HG03354 (cell line): ENCODE results near the gene CDCA3.

ENCODE experiments used
- ATAC-seq: cut with Tn5 transposase; IDR thresholded peaks from one replicate; pipeline ENCODE4 v1.9.1; 2021; ENCODE audit warnings: mild to moderate bottlenecking; ENCODE audit not compliant: unreplicated experiment, poor library complexity, severe bottlenecking

Gene CDCA3

DNA sequence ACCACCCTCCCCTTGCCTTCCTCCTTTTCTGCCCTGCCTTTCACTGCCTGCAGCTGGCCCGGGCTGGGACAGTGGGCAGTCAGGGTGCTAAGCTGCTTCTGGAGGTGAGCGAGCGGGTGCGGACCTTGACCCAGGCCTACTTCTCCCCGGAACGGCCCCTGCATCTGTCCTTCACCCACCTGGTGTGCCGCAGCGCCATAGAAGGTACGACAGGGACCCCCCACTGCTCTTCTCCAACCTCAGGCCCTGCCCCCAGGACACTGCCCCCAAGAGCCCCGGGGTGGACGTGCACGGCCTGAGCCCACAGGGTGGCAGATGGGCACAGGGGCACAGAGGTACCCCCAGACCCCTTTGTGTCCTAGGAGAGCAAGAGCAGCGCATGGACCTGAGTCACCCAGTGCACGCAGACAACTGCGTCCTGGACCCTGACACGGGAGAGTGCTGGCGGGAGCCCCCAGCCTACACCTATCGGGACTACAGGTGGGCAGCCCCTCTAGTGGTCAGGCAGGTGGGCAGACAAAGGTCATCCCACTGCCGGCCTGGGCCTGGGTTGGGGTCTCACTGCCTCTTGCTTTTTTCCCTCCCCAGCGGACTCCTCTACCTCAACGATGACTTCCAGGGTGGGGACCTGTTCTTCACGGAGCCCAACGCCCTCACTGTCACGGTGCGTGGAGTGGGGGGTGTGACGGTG, 13.6 kb downstream of the CDCA3 start:
- no peak for ATAC-seq

DNA sequence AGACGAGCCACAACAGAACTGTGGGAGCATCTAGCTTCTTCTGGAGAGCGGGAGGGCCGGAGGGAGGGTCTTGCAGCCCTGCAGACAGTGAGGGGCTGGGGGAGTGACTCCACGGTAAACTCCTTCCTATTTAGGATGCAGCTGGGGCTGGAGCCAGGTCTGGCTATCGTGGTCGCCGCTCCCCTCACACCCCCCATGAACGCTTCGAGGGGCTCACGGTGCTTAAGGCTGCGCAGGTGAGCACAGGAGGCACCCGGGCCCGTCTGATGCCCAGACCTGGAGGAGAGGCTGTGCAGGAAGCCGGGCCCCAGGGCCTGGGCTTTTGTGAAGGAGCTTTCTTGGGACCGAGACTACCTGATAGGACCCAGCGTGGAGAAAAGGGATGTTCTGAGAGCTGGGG, 14.2 kb downstream of the CDCA3 start:
- no peak for ATAC-seq

GRCh38 chr12:6834873-6835272, 16.2 kb downstream of the CDCA3 start:
- ATAC-seq, result no peak

DNA sequence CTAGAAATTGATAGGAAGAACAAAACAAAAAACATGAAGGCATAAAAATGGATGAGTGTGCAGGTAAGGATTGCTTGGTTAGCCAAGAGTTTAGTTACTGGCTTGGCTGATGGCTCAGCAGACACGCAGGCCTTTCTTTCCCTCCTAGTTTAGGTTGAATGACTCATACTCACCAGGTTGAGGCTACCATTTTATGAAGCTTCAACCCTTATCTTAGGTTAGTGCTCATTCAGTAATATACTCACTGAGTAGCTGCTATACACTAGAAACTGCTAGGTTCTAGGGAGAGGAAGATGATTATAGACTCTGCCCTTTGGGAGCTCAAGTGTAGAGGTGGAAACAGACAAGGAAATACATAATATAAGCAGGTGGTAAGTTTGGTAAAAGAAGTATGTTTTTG, 16.8 kb downstream of the CDCA3 start:
- no peak for ATAC-seq

DNA sequence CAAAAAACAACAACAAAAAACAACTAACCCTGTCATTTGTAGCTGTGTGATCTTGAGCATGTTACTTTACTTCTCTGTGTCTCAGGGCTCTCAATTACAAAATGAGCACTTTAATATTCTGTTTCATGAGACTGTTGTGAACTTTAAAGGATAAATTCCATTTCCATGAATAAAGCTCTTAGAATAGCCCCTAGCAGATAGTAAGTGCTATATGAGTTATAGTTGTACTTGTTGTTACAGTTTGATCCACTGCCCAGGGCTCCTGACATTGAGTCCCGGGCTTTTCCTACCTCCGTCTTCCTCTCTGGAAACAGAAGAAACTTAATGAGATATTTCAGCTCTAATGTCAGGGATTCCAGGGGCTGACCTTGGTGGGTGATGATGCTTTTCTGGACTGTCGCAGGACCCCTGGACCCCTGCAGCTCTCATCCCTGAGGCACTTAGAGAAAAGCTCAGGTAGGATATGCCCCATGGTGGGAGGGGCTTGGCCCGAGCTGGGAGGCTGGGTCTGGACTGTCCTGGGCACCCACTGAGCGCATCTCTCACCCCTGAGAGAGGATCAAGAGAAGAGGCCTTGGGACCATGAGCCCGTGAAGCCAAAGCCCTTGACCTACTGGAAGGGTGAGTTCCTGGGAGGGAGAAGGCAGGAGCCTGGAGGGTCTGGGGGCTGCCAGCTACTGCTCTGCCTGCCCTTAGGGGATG, 17.7 kb downstream of the CDCA3 start:
- ATAC-seq, result no peak

DNA sequence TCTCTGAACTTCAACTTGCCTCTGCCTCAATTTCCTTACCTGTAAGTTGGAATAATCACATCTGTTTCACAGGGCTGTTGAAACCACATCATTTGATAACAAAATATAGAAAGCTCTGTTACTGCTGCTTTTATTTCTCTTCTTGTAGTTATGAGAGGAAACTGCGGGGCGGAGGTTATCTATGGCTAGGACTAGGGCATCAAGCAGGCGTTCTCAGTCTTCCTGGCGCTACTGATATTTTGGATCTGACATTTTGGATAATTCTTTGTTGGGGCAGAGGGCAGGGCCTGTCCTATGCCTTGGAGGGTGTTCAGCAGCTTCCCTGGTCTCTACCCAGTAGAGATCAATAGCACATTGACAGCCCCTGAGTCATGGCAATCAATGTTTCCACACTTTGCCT, 19.0 kb downstream of the CDCA3 start:
- ATAC-seq, result no peak

DNA sequence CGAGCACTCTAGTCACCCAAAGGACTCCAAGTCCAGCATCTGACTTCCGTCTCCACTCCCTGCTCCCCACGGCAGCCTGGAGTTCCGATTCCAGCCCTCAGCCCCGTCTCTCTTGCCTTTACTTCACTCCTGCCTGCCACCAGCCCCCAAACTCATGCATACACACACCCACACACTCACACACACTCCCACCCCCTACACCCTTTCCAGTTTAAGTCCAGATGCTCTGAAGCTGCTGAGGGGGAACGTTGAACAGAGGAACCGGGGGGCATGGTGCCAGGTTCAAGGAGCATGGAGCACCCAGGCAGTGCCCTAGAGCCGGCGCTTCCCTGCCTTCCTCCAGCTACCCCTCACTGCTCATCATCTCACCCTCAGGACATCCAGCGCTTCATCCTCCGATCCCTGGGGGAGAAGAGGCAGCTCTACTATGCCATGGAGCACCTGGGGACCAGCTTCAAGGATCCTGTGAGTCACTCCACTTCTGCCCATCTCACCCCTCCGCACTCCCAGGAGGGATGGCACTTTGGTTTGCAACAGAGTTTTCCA, 19.6 kb downstream of the CDCA3 start:
- no peak for ATAC-seq

DNA sequence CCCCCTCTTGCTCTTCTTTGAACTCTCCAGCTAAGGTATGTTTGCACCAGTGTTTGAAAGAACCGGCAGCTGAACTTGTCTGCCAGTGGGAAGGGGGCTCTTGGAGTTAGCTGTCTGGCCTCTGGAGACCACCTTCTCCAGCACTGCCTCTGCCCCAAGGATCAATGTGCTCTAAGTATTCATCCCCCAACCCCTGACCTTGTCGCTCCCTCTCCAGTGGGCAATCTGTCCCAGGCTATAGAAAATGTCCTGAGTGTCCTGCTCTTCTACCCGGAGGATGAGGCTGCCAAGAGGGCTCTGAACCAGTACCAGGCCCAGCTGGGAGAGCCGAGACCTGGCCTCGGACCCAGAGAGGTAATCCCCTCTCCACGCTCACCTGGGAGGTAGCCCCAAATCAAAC, 20.1 kb downstream of the CDCA3 start:
- no peak for ATAC-seq

DNA sequence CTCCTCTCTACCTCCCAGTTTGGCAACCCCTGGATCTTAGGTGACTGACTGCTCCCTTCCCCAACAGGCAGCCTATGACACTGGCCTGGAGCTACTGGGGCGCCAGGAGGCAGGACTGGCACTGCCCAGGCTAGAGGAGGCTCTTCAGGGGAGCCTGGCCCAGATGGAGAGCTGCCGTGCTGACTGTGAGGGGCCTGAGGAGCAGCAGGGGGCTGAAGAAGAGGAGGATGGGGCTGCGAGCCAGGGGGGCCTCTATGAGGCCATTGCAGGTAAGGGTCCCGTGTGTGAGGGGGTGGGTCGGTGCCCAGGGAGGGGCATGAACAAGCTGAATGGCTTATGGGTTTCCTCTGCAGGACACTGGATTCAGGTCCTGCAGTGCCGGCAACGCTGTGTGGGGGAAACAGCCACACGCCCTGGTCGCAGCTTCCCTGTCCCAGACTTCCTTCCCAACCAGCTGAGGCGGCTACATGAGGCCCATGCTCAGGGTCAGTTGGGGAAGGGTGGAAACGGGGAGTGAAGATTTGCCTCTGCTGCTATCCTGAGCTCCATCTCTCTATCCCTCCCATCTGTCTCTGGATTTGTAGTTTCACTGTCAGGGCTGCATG, 20.7 kb downstream of the CDCA3 start:
- ATAC-seq, result no peak

DNA sequence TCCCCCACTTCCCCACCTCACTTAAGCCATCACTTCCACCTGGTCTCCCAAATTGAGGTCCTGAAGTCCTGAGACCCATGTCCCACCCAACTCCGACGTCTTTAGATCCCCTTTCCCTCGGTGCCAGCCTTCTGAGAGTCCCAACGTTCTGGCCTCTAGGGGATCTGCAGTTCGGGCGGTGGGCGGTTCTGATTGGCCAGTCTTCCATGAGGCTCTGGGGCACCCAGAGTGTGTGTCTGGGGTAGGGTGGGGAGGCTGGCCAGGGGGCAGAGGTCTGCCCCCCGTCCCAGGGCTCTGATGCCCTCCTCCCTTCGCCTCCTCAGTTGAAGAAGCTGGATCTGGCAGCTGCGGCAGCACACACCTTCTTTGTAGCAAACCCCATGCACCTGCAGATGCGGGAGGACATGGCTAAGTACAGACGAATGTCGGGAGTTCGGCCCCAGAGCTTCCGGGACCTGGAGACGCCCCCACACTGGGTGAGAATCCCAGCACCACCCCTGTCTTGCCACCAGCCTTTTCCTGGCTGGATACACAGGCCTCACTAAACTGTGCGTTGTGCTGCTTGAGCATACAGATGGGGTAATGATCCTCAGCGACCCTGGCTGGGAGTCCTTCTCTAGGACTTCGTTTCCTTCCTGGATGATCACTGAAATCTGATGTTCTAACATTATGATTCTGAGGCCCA, 21.4 kb downstream of the CDCA3 start:
- no peak for ATAC-seq

DNA sequence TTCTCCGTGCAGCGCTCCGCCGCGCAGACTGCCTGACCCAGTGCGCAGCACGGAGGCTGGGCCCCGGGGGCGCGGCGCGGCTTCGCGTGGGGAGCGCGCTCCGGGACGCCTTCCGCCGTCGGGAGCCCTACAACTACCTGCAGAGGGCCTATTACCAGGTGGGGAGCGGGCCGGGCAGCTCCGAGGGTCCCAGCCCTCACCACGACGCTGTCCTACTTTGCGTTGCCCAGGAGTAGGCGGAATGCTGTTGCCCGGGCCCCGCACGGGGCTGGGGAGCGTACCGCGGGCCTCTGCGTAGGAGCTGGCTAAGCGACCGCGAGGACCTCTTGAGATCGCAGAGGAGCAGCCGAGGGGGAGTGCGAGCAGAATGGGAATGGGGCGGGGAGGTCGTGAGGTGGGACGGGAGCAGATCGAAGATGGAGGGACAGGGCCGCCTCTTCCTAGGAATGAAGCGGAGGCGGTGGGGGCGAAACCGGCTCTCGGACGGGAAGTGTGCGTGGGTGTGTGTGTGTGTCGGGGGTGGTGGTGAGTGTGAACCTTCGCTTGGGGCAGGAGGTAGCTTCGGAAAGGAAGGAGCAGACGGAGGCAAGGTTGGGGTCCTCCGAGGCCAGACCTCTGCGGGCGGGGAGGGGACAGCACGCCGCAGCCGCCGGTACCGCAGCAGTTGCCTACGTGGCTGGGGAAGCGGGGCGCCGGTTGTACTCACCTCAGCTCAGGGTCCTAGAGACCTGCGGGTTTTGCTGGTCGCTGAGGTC, 22.1 kb downstream of the CDCA3 start:
- ATAC-seq, result no peak

DNA sequence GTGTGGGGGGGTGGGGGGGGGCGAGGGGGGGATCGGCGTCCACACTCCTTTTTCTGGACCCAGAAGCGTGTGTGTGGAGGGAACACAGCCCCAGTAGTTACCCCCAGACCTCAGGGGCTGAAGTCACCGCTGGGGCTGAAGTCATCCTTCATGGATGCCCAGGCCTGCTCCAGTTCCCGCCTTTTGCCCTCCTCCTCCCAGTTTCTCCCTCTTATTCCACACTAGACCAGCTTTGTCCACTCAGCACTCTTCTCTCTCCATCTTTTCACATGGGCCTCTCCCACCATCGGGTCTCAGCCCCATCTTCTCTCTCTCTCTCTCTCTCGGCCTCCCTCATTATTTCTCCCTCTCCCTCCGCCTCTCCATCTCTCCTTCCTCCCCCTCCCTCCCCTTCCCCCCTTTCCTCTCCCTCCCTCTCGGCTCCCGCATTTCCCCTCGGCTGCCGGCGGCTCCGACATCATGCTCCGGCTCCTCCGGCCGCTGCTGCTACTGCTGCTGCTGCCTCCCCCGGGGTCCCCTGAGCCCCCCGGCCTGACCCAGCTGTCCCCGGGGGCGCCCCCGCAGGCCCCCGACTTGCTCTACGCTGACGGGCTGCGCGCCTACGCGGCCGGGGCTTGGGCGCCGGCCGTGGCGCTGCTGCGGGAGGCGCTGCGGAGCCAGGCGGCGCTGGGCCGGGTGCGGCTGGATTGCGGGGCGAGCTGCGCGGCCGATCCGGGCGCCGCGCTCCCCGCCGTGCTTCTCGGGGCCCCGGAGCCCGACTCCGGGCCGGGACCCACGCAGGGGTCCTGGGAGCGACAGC, 22.9 kb downstream of the CDCA3 start, which contains the start of gene P3H3:
Gene P3H3 (plus strand): TSS at position 426 of the 799 bp plus-strand sequence. CDS start 34 bp downstream, at position 460.
- ATAC-seq, result no peak

DNA sequence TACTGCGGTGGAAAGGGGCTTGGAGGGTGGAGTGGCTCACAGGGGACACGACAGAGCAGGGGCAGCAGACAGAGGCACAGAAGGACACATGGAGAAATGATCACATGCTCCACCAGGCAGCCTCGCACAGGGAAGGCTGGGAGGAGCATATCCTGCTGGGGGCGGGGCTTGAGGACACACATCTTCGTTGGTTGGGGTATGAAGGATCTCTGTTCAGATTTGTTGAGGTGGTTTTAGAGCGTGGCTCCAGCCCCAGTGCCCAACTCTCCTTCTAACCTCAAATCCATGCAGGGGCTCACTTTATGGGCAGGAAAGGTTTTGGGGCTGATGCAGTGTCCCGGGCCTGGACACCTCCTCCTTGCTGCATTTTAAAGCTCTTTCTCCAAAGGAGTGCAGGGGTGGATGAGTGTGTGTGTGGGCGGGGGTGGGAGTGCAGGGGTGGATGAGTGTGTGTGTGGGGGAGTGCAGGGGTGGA, 23.6 kb downstream of the CDCA3 start:
- ATAC-seq, result no peak

DNA sequence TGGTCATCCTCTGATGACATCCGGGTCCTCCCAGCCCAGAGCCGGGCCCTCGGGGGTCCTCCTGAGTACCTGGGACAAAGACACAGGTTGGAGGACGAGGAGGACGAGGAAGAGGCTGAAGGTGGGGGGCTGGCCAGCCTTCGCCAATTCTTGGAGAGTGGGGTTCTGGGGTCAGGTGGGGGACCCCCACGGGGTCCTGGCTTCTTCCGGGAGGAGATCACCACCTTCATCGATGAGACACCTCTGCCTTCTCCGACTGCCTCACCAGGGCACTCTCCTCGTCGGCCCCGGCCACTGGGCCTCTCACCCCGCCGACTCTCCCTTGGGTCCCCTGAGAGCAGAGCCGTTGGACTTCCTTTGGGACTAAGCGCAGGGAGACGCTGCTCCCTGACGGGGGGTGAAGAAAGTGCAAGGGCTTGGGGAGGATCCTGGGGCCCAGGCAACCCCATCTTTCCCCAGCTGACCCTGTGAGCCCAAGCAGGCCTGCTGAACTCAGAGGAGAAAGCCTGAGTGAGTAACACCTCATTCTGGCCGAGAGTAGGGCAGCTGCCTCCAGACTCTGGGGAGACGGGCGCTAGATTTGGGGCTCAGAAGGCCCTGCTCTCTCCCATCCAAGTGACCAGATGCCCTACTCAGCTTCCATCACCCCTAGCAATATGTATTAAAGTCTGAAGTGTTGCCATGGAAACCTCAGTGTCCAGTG, 24.2 kb downstream of the CDCA3 start:
- ATAC-seq, result no peak

DNA sequence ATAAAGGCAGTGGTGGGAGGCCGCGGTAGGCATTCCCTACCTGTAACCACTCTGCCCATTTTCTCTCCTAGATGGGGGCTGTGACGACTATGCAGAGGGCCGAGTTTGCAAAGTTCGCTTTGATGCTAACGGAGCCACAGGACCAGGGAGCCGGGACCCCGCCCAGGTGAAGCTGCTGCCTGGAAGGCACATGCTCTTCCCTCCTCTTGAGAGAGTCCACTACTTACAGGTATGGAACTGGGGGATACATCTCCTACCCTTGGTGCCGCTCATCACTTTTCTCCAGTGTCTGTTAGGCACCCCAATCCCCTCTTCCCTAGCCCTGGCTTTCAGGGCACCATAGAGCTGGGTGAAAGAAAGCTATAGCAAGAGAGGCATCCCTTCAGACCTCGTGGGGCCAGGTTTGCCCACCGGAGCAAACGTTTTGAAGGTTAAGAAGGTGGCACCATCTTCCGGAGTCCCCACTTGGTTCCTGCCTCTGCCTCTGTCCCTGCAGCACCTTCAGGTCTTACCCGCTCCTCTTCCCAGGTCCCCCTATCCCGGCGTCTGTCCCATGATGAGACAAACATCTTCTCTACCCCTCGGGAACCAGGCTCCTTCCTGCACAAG, 24.9 kb downstream of the CDCA3 start:
- no peak for ATAC-seq

- peak; percentile 45 for ATAC-seq
Measured at GRCh38 chr12:6825398-6826124, 25.5 kb downstream of the CDCA3 start.

DNA sequence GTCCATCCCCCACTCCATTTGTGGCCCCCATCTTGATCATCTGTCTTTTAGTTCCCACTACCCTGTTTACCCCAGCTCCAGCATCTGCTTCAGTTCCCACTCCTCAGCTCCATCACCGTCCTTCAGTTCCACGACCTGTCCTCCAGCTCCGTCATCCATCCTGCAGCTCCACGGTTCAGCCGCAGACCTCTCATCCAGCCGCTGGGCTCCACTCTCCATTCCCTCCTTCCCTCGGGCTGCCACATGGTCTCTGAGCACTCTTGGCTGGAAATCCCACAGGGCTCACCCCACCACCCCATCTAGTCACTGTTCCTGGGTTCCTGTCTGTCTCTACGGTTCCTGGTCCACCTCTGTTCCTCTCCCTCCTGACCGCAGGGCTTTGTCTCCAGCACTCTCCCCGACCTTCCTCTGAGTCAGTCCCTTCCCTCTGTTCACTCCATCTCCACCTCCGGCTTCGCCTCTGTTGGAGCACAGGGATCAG, 26.1 kb downstream of the CDCA3 start:
- ATAC-seq, result no peak
